Bronchial epithelial cell (primary cell): Measurements from ENCODE around the gene ZNF496. TPM values are rescaled to one million over a fixed set of nuclear protein-coding genes. Genes with fewer than 3 reads are reported as not detected.
"Not testable (repeated sequence)": the region's sequence is repeated elsewhere in the genome, so short reads cannot be mapped to it uniquely, and the experiment has no call there.

Source experiments
- DNase-seq: peaks from one replicate; pipeline ENCODE4 v3.0.0-alpha.2; 2010; ENCODE audit warnings: low read depth
- FAIRE-seq: peaks from 2 replicates; lab custom pipeline; 2011; peaks lifted over from hg19 to GRCh38; lab: Jason Lieb, UNC
- H3K27me3 ChIP-seq: 2 replicates; pipeline ENCODE4 v1.5.1; 2011; ENCODE audit warnings: low read length; ENCODE audit not compliant: control insufficient read depth, insufficient read depth
- H3K36me3 ChIP-seq: 2 replicates; pipeline ENCODE4 v1.5.1; 2011; ENCODE audit warnings: low read length; ENCODE audit not compliant: control insufficient read depth, insufficient read depth
- H3K4me3 ChIP-seq: 2 replicates; pipeline ENCODE4 v1.5.1; 2011; ENCODE audit warnings: mild to moderate bottlenecking, low read depth, low read length, control low read depth
- CTCF ChIP-seq: IDR thresholded peaks from 2 replicates; pipeline ENCODE4 v1.5.1; 2011; ENCODE audit warnings: mild to moderate bottlenecking, moderate library complexity, low read length, control low read depth, inconsistent platforms; ENCODE audit not compliant: insufficient read depth, severe bottlenecking
- total RNA-seq: library from RNA; depleted of rRNA; stranded (reverse); fragments of >200 nt; gene quantifications from 2 replicates; pipeline ENCODE4 v1.2.1, GENCODE V29; 2014

The ZNF496 gene
- total RNA-seq, 1 donor from 2014 or later: 9.5 TPM

- no peaks in the 10 kb centered on the region for H3K27me3 ChIP-seq
- no peak for FAIRE-seq
- no peak for TF ChIP-seq CTCF
- no peak overlapping the region for H3K4me3 ChIP-seq
- no peak for DNase-seq
- no peaks in the 10 kb centered on the region for H3K36me3 ChIP-seq
These were observed 28.6 kb upstream of the ZNF496 start for GRCh38 chr1:247360116-247360898.

DNA sequence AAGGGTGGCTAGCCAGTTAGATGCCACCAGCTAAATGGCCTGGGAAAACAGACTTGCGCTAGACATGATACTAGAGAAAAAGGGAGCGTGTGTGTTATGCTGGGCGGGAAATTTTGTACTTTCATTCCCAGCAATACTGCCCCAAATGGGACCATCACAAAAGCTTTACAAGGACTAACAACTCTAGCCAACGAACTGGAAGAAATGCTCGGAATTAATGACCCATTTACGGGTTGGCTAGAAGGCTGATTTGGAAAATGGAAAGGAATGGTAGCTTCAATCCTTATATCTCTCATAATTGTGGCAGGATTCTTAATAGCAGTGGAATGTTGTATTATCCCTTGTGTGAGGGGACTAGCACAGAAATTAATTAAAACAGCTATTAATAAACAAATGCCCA, 27.9 kb upstream of the ZNF496 start:
- H3K4me3 ChIP-seq: no peak overlapping the region

GRCh38 chr1:247358920-247359319, 27.3 kb upstream of the ZNF496 start:
- DNase-seq (peak; percentile 75), FAIRE-seq (no peak)
- TF ChIP-seq CTCF: no peak
- Histone ChIP-seq H3K27me3 (no peaks in the 10 kb centered on the region), H3K36me3 (no peaks in the 10 kb centered on the region), H3K4me3 (no peak overlapping the region)

More for the DNA sequence above, 27.9 kb upstream of the ZNF496 start:
- no peak for FAIRE-seq
- H3K36me3 ChIP-seq: no peaks in the 10 kb centered on the region
- H3K27me3 ChIP-seq: no peaks in the 10 kb centered on the region
- no peak for TF ChIP-seq CTCF
- DNase-seq: no peak

DNA sequence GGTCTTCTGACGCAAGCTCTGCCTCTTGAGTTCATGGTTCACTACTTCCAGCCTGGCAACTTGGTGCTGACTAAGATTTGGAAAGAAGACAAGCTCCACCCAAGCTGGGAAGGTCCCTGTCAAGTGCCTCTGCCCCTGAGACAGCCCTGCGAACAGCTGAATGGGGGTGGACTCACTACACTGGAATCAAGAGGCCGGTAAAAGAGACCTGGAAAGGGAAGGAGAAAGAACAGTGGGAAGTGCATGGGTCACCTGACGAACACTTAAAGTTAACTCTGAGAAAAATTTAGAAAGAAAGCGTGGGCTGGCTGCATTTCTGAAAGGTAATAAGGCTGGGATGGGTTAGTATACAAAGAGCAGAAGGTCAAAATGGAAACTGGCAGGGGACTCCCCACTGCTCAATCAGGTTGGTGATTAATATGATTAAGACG, 26.1 kb upstream of the ZNF496 start:
- no peak for TF ChIP-seq CTCF
- FAIRE-seq (no peak), DNase-seq (peak; percentile 84)
- H3K4me3 ChIP-seq: no peak overlapping the region
- H3K27me3 ChIP-seq: no peaks in the 10 kb centered on the region
- H3K36me3 ChIP-seq: no peaks in the 10 kb centered on the region

DNA sequence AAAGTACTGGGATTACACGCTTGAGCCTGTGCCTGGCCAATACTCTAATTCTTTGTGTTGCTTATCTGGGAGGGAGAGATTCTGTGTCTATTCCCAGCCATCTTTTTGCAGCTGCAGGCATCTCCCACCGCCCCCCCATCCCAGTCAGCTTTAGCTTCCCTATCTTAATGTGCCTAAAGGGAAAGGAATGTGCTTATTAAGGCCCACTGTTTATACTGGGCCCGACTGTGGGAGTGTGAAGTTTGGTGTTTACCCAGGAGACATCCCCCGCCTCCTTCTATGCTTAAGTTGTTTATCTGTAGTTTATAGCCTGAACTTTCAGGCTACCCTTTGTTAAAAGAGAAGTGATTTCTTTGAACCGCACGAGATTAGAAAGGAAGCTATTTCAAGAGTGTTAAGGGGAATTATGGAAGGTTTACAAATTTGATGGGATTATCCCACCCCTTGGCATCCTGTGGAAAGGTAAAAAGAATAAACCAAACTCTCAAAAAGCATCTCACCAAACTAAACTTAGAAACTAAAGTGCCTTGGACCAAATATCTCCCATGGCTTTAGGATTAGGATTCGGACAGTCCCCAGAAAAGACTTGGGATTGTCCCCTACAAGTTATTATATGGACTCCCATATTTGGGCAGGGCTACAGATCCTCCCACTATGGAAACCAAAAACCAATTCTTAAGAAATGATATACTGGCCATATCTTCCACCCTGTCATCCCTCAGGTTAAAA, 25.5 kb upstream of the ZNF496 start:
- Histone ChIP-seq H3K27me3 (no peaks in the 10 kb centered on the region), H3K4me3 (no peak overlapping the region), H3K36me3 (no peaks in the 10 kb centered on the region)
- no peak for FAIRE-seq
- TF ChIP-seq CTCF: no peak
- DNase-seq: no peak

GRCh38 chr1:247355160-247355559, 23.5 kb upstream of the ZNF496 start:
- not testable (repeated sequence) for H3K4me3 ChIP-seq, H3K27me3 ChIP-seq, H3K36me3 ChIP-seq, DNase-seq, FAIRE-seq
